HG03039 (cell line): ENCODE measurements around the gene BTN2A1.

Experiments
- ATAC-seq: cut with Tn5 transposase; IDR thresholded peaks from one replicate; pipeline ENCODE4 v1.9.1; 2021; ENCODE audit warnings: mild to moderate bottlenecking, moderate library complexity; ENCODE audit not compliant: unreplicated experiment

The BTN2A1 gene

DNA sequence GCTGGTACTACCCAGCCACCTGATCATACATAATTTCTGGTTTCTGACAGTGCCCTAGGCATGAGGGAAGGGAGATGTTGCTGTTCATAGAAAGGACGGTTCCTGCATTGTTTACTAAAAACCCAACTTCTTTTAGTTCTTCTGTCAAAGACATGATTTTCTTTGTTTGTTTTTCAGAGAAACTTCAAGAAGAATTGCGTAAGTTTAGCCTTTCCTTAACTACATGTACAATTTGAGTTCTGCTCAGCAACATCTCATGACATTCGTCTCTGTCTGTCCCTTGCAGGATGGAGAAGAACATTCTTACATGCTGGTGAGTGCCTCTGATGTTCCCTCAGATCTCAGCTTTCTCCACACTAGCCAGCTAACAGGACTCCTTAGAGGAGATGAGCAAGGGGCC, 8.0 kb downstream of the BTN2A1 start:
- no peak for ATAC-seq

DNA sequence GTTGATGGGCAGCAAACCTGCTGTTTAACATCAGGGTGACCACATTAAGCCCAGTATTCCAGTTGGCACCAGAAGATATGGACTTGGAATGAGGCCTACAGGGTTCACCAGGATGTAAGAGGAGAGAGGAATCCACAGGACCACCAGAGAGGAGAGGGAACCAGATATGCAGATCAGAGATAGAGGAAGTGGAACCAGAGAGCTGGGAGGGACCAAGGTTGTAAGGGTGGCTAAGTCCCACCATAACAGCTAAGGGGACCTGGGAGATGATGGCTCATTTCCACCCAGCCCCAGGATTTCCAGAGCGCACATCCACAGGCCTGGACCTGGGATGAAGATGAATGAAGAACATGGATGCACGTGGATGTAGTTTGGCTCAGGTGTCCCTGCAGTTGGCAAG, 11.1 kb downstream of the BTN2A1 start:
- ATAC-seq, result no peak

DNA sequence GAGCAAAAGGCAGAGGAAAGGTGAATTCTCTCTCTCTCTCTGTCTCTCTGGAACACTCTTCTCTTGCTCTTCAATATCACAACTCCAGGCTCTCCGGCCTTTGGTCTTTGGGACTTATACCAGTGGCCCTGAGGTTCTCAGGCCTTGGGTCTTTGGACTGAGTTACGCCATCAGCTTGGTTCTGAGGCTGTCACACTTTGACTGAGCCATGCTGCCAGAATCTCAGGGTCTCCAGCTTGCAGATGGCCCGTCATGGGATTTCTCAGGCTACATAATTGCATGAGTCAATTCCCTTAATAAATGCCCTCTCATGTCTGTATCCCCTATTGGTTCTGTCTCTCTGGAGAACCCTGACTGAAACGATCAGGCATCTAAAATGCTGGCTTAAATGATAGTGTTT, 12.9 kb downstream of the BTN2A1 start:
- ATAC-seq, result no peak

DNA sequence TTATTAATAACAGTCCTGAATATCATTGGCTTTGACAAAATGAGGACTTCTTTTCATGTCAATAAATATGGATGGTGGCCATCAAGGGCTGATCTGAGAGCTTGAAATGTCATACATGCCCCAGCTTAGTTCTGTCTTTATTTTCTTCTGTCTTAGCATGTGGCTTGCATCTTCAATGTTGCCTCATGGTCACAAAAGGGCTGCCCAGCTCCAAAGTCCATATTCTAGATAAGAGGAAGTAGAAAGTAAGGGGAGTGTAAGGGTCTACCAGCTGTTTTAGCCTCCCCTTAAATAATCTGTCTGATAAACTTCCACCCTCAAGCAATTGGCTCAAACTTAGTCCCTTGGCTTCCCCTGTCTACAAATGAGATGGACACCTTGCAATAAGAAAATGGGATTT, 14.2 kb downstream of the BTN2A1 start:
- no peak for ATAC-seq

DNA sequence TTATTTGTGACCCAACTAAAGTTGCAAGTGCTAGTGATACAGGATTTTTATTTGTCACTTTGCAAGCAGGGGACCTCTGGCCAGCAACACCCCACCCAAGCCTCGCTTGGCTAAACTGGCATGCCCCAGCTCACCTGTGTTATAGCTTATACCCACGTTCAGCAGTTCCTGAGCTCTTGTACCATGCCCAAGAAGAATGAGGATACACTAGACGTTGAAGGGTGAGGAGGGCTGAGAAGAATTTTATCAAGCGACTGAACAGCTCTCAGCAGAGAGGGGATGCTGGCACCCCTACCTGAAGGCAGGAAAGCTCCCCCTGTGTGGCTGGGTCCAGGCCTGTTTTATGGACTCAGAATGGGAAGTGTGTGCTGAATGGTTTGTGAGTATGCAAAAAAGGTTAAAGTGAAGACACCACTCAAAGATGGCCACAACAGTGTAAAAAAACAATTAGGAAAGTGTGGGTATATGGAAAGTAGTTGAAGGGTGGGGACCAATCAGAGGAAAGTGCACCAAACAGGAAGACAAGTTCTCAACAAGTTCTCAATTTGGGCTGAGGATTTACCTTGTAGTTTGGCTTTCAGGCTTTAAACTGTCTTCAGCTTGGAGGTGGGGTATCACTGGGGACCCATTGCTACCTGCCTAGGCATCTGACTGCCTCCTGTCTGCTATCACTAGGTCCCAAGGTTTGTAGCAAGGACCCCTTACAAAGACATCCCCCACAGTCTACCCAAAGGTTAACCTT, 15.0 kb downstream of the BTN2A1 start:
- ATAC-seq, result no peak

DNA sequence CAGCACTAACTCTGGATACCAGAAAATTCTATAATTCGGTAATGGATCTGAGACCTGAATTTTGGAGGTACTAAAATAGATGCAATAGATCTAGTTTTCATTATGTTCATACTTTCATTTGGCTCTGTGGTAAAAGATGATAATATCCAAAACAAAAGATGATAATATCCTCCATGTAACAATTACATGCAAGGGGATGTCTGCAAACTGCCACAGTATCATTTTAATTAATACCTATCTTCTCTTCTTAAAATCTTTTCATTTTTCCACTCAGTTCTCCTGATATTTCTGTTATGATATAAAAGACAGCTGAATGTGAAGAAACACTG, 15.6 kb downstream of the BTN2A1 start:
- no peak for ATAC-seq

DNA sequence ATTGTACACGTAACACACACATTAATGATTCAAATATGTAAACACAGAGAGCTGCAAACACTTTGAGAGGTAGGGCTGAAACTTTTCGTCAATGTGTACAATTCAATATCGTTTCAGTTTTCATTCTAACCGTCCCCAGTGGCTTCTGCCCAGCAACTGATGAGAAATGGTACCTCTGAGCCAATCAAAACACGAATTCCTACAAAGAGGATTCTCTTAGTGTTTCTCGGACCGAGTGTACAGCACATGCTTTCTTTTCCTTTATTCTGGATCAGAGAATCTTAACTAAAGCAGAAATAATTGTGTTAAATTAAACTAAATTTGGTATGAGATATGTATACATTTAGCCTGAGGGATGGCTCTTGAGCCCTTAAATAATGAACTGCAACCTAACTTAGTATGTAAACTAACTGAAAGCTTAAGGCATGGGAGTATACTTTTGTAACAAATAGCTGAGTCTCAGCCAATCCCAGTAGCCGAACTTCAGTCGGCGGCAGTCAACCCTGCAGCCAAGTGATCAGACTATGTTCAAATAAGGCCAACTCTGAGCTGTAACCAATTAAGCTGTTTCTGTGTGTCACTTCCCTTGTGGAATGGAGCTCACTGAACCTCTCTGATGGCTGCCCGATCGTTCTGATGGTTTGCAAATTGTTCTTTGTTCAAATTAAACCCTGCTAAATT, 16.1 kb downstream of the BTN2A1 start:
- peak; percentile 88 for ATAC-seq

DNA sequence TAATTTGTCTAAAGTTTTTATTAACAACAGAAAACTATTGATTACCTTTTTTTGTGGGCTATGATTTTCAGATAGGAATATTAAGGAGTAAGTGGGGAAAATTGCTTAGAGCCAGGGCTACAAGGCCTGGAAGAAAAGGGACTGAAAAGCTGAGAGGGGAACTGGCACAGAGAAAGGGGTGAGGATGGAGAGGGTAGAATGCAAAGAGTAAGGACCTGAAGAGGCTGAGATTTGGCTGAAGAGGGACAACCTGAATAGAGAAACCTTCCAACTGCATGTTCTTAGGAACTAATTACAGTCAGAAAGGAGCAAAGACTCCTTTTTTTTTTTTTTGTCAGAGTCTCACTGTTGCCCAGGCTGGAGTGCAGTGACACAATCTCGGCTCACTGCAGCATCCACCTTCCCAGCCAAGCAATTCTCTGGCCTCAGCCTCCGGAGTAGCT, 16.7 kb downstream of the BTN2A1 start:
- ATAC-seq, result no peak

DNA sequence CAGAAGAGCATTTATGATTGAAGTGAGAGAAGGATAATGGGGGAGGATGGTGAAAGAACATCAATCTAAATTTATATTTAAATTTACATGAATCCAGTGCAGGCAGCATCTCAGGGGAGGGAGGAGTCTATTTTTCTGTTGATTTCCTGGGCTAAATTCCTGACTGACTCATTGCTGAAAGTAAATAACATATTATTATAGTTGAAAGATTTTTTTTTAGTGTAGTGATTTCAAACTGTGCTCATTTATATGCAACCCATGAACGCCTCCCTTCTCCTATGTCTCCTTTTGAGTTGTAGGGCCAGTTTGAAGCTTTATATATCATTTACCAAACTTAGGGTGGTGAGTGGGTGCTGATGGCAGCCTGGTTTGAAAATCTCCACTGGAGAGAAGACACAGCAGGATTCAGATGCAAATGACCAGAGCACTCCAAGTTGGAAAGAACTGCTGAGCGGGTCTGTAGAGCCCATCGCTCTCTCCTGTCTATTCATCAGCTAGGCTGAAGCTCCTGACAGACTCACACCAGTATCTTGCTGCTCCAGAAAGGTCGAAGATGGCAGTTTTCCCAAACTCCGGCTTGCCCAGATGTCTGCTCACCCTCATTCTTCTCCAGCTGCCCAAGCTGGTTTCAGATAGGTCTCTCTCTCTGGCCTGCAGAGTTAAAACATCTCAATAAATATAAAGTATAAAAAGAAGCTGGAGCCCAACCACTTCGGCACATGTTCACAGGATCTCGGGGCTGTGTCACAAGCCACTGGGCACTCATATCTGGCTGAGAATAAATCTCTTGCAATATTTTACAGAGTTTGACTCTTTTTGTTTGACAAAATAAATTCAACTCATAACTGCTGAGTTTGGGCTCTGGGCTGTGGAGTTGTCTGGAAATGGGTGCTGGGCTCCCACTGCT, 18.3 kb downstream of the BTN2A1 start:
- ATAC-seq, result no peak

DNA sequence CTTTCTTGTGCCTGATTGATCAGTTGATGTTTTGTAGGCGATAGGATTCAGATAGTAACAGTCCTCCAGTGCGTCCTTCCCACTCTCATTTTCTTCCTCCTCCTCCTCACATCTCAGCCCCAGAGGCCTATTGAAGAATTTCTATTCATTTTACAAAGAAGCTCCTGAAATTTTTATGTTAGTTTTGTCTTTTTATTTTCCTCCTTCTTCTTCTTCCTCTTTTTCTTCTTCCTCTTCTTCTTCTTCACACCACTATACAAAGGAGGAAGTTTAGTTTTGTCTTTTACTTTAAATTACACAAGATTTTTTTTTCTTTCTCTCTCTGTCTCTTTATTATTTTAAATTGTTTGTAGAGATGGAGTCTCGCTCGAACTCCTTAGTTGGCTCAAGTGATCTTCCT, 19.1 kb downstream of the BTN2A1 start:
- no peak for ATAC-seq

DNA sequence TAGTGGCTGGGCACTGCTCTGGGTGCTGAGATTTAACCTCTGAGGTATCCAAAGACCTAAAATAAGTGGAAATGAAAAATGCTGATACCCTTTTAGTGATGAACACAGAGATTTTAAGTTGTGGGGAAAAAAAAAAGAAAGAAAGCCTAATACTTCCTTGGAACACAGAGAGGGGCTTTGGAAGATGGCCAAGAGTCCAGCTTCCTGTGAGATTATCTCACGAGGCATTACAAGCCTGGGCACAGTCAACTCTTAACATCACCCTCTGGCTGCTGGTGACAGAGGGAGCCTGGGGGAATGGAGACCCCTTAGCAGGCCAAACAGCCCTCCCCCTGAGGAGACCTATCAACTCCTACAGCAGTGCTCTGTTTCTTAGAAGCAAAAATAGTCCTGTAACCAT, 19.7 kb downstream of the BTN2A1 start:
- ATAC-seq, result no peak

DNA sequence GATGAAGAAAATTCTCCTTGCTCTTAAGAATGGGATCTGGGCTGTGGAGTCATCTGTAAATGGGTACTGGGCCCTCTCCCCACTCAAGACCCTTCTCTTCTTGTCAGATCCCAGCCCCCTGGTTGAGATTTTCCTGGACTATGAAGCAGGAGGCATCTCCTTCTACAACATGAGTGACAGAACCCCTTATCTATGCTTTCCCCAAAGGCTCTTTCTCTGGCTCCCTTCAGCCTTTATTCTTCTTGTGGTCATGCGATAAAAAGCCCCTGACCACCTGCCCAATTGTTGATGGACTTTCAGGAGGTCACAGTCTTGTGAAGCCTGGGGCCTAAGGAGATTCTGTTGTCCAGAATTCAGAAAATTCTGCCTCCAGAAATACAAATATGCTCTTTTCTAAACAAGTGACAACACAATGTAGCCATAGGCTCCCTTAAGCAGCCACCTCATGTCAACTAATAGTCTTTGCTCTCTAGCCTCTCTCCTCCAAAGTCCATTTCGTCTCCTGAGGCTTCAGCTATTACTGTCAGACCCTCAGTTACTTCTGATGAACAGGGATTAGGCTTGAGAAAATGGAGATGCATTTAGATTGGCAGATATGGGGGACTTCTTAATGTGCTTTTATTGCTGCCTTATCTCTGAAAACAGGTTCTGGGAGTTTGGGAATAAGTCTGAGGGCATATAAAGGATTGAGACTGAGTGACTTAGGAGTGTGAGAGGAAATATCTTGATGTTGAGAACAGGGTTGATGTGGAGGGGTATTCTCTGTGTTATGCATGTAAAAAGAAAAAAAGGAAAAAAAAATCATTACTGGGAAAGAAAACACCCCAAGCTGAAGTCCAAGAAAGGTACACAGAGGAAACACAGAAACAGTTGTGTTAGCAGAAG, 20.6 kb downstream of the BTN2A1 start:
- no peak for ATAC-seq

DNA sequence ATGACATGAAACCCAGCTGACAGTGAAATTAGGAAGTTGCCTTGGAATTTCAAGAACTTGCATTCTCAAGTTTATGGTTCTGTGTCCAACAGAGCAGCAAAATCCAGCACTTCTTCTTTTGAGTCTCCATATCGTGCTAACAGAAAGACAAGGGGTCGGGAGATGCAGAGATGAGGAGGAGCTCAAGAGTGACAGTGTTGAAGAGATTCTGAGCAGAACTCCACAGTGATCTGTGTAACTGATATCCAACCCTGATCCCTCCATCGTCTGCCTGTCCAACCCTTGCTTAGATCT, 21.2 kb downstream of the BTN2A1 start:
- no peak for ATAC-seq

DNA sequence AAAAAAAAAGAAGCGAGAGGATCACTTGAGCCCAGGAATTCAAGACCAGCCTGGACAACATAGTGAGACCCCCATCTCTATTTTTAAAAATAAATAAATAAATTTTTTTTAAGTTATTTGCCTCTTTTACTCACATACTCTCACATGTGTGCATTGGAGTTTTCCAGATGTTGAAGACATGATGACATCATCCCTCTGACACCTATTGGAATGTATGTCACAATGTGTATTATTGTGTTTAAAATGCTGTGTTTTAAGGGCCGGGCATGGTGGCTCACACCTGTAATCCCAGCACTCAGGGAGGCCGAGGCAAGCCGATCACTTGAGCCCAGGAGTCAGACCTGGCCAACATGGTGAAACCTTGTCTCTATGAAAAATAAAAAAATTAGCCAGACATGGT, 24.6 kb downstream of the BTN2A1 start:
- ATAC-seq, result no peak

DNA sequence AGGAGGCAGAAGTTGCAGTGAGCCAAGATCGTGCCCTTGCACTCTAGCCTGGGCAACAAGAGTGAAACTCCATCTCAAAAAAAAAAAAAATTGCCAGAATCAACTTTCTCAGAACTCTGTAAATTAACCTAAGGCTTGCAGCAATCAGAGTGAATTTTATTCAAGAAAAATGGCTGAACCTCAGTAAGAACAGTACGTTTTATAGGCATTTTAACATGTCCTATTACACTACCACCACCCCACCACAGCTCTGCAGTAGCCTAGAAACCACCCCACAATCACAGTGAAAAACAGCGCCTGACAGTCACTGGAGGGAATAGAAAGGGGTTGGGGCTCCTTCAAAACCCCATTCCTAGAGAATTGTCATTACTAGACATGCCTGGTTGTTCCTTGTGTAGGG, 26.0 kb downstream of the BTN2A1 start:
- ATAC-seq, result no peak

DNA sequence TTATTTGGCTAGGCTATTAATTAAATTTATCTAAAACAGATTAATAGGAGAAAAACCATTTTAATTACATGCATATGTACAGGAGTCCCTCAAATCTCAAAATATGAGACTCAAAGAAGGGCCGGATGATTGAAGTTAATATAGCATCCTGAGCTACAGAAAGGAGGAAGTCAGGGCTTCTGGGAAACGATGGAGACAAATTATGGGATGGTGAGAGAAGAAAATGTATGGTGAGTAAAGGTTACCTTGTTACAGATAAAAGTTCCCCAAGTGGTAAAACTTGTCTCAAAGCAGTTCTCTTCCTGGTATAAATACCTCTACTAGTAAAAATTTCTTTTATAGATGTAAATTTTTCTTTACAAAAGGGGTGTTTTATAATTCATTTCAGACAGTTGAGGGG, 26.4 kb downstream of the BTN2A1 start:
- no peak for ATAC-seq

DNA sequence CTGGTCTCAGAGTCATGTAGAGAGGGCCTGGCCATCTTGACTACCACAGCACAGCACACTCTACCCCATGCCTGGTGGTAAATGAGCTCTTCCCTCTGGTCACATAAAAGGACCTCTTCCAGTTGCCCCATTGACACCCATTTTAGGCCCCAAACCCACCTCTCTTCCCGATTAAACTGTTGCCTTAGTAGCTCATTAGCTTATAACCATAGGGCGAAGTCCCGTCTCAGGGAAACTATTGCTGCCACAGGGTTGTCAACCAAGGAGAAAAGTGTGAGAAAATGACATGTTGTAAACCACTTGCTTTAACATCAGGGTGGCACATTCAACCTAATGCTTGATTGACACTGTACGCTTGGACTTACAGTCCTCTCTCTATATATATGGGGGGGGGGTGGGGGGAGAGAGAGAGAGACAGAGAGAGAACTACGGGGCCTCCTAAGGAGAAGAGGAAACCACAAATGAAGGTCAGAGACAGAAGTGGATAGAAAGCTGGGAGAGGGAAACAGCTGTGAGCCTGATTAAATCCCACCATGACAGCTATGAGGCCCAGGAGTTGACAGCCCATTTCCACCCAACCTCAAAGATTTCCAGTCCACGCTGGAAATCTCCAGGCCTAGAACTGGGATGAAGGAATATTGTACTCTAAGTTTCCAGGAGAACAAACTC, 27.5 kb downstream of the BTN2A1 start:
- ATAC-seq, result no peak

DNA sequence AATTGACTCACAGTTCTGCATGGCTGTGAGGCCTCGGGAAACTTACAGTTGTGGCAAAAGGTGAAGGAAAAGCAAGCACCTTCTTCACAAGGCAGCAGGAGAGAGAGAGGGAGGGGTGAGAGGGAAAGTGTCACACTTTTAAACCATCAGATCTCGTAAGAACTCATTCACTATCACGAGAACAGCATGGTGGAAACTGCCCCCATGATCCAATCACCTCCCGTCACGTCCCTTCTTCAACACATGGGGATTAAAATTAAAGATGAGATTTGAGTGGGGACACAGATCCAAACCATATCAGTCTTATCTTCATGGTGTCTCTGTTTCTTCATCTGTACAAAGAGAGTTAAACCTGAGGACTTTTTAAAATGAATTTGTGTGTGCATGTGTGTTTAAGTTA, 28.6 kb downstream of the BTN2A1 start:
- ATAC-seq, result no peak

DNA sequence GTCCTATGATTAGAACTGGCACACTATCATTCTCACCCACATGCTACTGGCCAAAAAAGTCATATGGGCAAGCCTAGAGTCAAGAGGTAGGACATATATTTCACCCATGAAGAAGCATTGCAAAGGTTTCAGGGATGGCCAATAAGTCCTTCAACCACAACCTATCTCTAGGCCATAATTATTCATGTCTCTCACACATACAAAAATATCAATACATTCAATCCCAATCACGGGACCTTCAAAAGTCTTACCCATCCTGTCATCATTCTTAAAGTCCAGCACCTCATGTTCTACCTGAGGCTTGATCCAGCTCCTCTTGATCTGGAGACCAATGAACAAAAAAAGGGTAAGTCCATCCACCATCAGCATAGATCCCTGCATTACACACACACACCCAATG, 29.7 kb downstream of the BTN2A1 start:
- ATAC-seq, result no peak
